Effector memory CD8-positive, alpha-beta T cell (primary cell): ENCODE results near the gene CENPVL3.
"Not testable (repeated sequence)": the region's sequence is repeated elsewhere in the genome, so short reads cannot be mapped to it uniquely, and the experiment has no call there.

Source experiments
- ATAC-seq: fragments of 150-1000 bp; cut with Tn5 transposase; replicated peaks from 2 replicates; pipeline ENCODE4 v1.10.0; 2021; ENCODE audit warnings: mild to moderate bottlenecking, moderate library complexity
- DNase-seq, 3 experiments: peaks; one replicate each; pipeline ENCODE4 v3.0.0; 2021
- H3K27ac Mint-ChIP-seq, 2 donors: one replicate each; pipeline ENCODE4 v1.8.0; 2022; ENCODE audit warnings: mild to moderate bottlenecking in 2 of 2, mixed read lengths in 2 of 2, moderate library complexity in 2 of 2
- H3K27me3 Mint-ChIP-seq, 2 donors: one replicate each; pipeline ENCODE4 v1.8.0; 2022; ENCODE audit warnings: mixed read lengths in 2 of 2
- H3K36me3 Mint-ChIP-seq: one replicate; pipeline ENCODE4 v1.8.0; 2022; ENCODE audit warnings: mild to moderate bottlenecking, moderate library complexity, mixed read lengths; ENCODE audit not compliant: insufficient read depth
- H3K4me1 Mint-ChIP-seq, 2 donors: one replicate each; pipeline ENCODE4 v1.8.0; 2022; ENCODE audit warnings: low read depth in 2 of 2, mixed read lengths in 2 of 2
- H3K4me3 Mint-ChIP-seq, 2 donors: one replicate each; pipeline ENCODE4 v1.8.0; 2022; ENCODE audit warnings: mild to moderate bottlenecking in 2 of 2, mixed read lengths in 2 of 2, moderate library complexity in 2 of 2
- H3K9me3 Mint-ChIP-seq, 2 donors: one replicate each; pipeline ENCODE4 v1.8.0; 2022; ENCODE audit warnings: mixed read lengths in 2 of 2
- total RNA-seq, 9 experiments: gene quantifications; one replicate each; lab custom pipeline; 2026; lab: John Stamatoyannopoulos, UW

Gene CENPVL3
- total RNA-seq, result 0 to 0.03 (median 0) reads per million in 9 experiments

GRCh38 chrX:51618241-51619155 lies at the start of gene CENPVL3:
TSS of gene CENPVL3 (minus strand) at chrX:51618912. CDS start at chrX:51618873, 39 bp downstream.
- not testable (repeated sequence) for H3K9me3 Mint-ChIP-seq, H3K27ac Mint-ChIP-seq, DNase-seq, H3K4me3 Mint-ChIP-seq, ATAC-seq, H3K4me1 Mint-ChIP-seq, H3K36me3 Mint-ChIP-seq
- H3K27me3 Mint-ChIP-seq, result peaks cover 34 to 47% of the 10 kb centered on the region in 2 donors

- DNase-seq (no peak), ATAC-seq (no peak)
- H3K4me3 Mint-ChIP-seq, result no peak overlapping the region
- H3K27me3 Mint-ChIP-seq, result peaks cover 6 to 15% of the 10 kb centered on the region in 2 donors
- H3K4me1 Mint-ChIP-seq, result no peaks in the 10 kb centered on the region
- H3K9me3 Mint-ChIP-seq, result no peaks in the 10 kb centered on the region
- no peaks in the 10 kb centered on the region for H3K36me3 Mint-ChIP-seq
- no peak overlapping the region for H3K27ac Mint-ChIP-seq
Observed at GRCh38 chrX:51665981-51666380, 47.3 kb upstream of the CENPVL3 start.

GRCh38 chrX:51643377-51643776 lies 24.7 kb upstream of the CENPVL3 start:
- no peak for DNase-seq
- H3K27me3 Mint-ChIP-seq, result peaks cover 31 to 33% of the 10 kb centered on the region in 2 donors
- H3K4me1 Mint-ChIP-seq, result no peaks in the 10 kb centered on the region
- H3K4me3 Mint-ChIP-seq, result no peak overlapping the region
- H3K9me3 Mint-ChIP-seq, result no peaks in the 10 kb centered on the region
- no peak for ATAC-seq
- no peaks in the 10 kb centered on the region for H3K36me3 Mint-ChIP-seq
- H3K27ac Mint-ChIP-seq, result no peak overlapping the region

GRCh38 chrX:51641421-51642021 lies 22.8 kb upstream of the CENPVL3 start:
- Mint-ChIP-seq H3K4me1 (no peaks in the 10 kb centered on the region), H3K27ac (no peak overlapping the region), H3K36me3 (no peaks in the 10 kb centered on the region), H3K9me3 (no peaks in the 10 kb centered on the region), H3K27me3 (peaks cover 21 to 30% of the 10 kb centered on the region in 2 donors), H3K4me3 (no peak overlapping the region)
- ATAC-seq, result no peak
- DNase-seq, result no peak

- H3K9me3 Mint-ChIP-seq, H3K4me3 Mint-ChIP-seq, ATAC-seq, H3K36me3 Mint-ChIP-seq, H3K4me1 Mint-ChIP-seq, DNase-seq, H3K27ac Mint-ChIP-seq: not testable (repeated sequence)
- H3K27me3 Mint-ChIP-seq, result peaks cover 15 to 38% of the 10 kb centered on the region in 2 donors
Observed at GRCh38 chrX:51636511-51636910, 17.8 kb upstream of the CENPVL3 start.

GRCh38 chrX:51614353-51615012 lies 4.2 kb downstream of the CENPVL3 start:
- peak; percentile 46 for ATAC-seq
- no peaks in the 10 kb centered on the region for H3K36me3 Mint-ChIP-seq
- H3K27me3 Mint-ChIP-seq, result peaks cover 14 to 36% of the 10 kb centered on the region in 2 donors
- no peak for DNase-seq
- H3K9me3 Mint-ChIP-seq, result no peaks in the 10 kb centered on the region
- H3K27ac Mint-ChIP-seq, result no peak overlapping the region
- peaks cover 0 to 2% of the 10 kb centered on the region in 2 donors for H3K4me1 Mint-ChIP-seq
- no peak overlapping the region for H3K4me3 Mint-ChIP-seq

- Mint-ChIP-seq H3K4me3 (no peak overlapping the region), H3K9me3 (no peaks in the 10 kb centered on the region), H3K27ac (no peak overlapping the region), H3K4me1 (no peaks in the 10 kb centered on the region), H3K36me3 (no peaks in the 10 kb centered on the region), H3K27me3 (peaks cover 0 to 13% of the 10 kb centered on the region in 2 donors)
- DNase-seq (no peak), ATAC-seq (no peak)
Observed at GRCh38 chrX:51608766-51609165, 9.9 kb downstream of the CENPVL3 start.

- Mint-ChIP-seq H3K36me3 (no peaks in the 10 kb centered on the region), H3K27ac (no peak overlapping the region), H3K4me3 (no peak overlapping the region), H3K4me1 (no peaks in the 10 kb centered on the region), H3K9me3 (no peaks in the 10 kb centered on the region), H3K27me3 (peaks cover 0 to 13% of the 10 kb centered on the region in 2 donors)
- DNase-seq (no peak), ATAC-seq (no peak)
Observed at GRCh38 chrX:51608126-51608525, 10.6 kb downstream of the CENPVL3 start.

- Mint-ChIP-seq H3K4me1 (no peaks in the 10 kb centered on the region), H3K4me3 (no peak overlapping the region), H3K27ac (no peak overlapping the region), H3K27me3 (peaks cover 0 to 5% of the 10 kb centered on the region in 2 donors), H3K9me3 (no peaks in the 10 kb centered on the region), H3K36me3 (no peaks in the 10 kb centered on the region)
- DNase-seq (no peak), ATAC-seq (no peak)
Observed at GRCh38 chrX:51606446-51606845, 12.3 kb downstream of the CENPVL3 start.

- H3K9me3 Mint-ChIP-seq, result no peaks in the 10 kb centered on the region
- DNase-seq (no peak), ATAC-seq (no peak)
- no peak overlapping the region for H3K27ac Mint-ChIP-seq
- H3K36me3 Mint-ChIP-seq, result no peaks in the 10 kb centered on the region
- peaks cover 19 to 27% of the 10 kb centered on the region in 2 donors for H3K27me3 Mint-ChIP-seq
- H3K4me3 Mint-ChIP-seq, result no peak overlapping the region
- H3K4me1 Mint-ChIP-seq, result no peaks in the 10 kb centered on the region
Observed at GRCh38 chrX:51598899-51599298, 19.8 kb downstream of the CENPVL3 start.

GRCh38 chrX:51571874-51572273 lies 46.8 kb downstream of the CENPVL3 start:
- ATAC-seq (no peak), DNase-seq (no peak)
- Mint-ChIP-seq H3K9me3 (no peaks in the 10 kb centered on the region), H3K4me1 (no peaks in the 10 kb centered on the region), H3K4me3 (no peak overlapping the region), H3K27ac (no peak overlapping the region), H3K27me3 (peaks cover 2 to 11% of the 10 kb centered on the region in 2 donors), H3K36me3 (no peaks in the 10 kb centered on the region)

GRCh38 chrX:51569561-51569960 lies 49.2 kb downstream of the CENPVL3 start:
- ATAC-seq, result no peak
- no peaks in the 10 kb centered on the region for H3K36me3 Mint-ChIP-seq
- H3K9me3 Mint-ChIP-seq, result no peaks in the 10 kb centered on the region
- H3K27me3 Mint-ChIP-seq, result peaks cover 0 to 6% of the 10 kb centered on the region in 2 donors
- no peaks in the 10 kb centered on the region for H3K4me1 Mint-ChIP-seq
- H3K27ac Mint-ChIP-seq, result no peak overlapping the region
- DNase-seq, result no peak
- no peak overlapping the region for H3K4me3 Mint-ChIP-seq

GRCh38 chrX:51568586-51568985 lies 50.1 kb downstream of the CENPVL3 start:
- Mint-ChIP-seq H3K4me1 (no peaks in the 10 kb centered on the region), H3K27me3 (peaks cover 0 to 6% of the 10 kb centered on the region in 2 donors), H3K27ac (no peak overlapping the region), H3K9me3 (no peaks in the 10 kb centered on the region), H3K36me3 (no peaks in the 10 kb centered on the region), H3K4me3 (no peak overlapping the region)
- no peak for ATAC-seq
- no peak for DNase-seq
